Trophoblast cell (in vitro differentiated cells and primary cell): ENCODE results near the gene SCAMP2.

Experiments
- DNase-seq, 2 donors: peaks; one replicate each; pipeline ENCODE4 v3.0.0-alpha.2; 2016
- H2AFZ ChIP-seq: 2 replicates; pipeline ENCODE4 v1.6.1; 2013; ENCODE audit warnings: low read length, moderate library complexity, mild to moderate bottlenecking; ENCODE audit not compliant: insufficient read depth, poor library complexity
- H2AK5ac ChIP-seq: 2 replicates; pipeline ENCODE4 v1.6.1; 2013; ENCODE audit warnings: mild to moderate bottlenecking, low read length
- H2BK120ac ChIP-seq: 2 replicates; pipeline ENCODE4 v1.6.1; 2013; ENCODE audit warnings: low read length, mild to moderate bottlenecking, moderate library complexity; ENCODE audit not compliant: insufficient read depth, poor library complexity
- H2BK12ac ChIP-seq: 2 replicates; pipeline ENCODE4 v1.6.1; 2013; ENCODE audit warnings: mild to moderate bottlenecking, low read length, moderate library complexity
- H2BK5ac ChIP-seq: 2 replicates; pipeline ENCODE4 v1.6.1; 2013; ENCODE audit warnings: low read length, low read depth, moderate library complexity, mild to moderate bottlenecking; ENCODE audit not compliant: poor library complexity
- H3K14ac ChIP-seq: 2 replicates; pipeline ENCODE4 v1.6.1; 2013; ENCODE audit warnings: mild to moderate bottlenecking, low read length
- H3K18ac ChIP-seq: 2 replicates; pipeline ENCODE4 v1.6.1; 2013; ENCODE audit warnings: mild to moderate bottlenecking, low read length
- H3K23ac ChIP-seq: 2 replicates; pipeline ENCODE4 v1.6.1; 2013; ENCODE audit warnings: low read length
- H3K27ac ChIP-seq: 2 replicates; pipeline ENCODE4 v1.5.1; 2013; ENCODE audit warnings: low read depth, mild to moderate bottlenecking, inconsistent platforms, low read length, moderate library complexity
- H3K27me3 ChIP-seq: 2 replicates; pipeline ENCODE4 v1.6.1; 2013; ENCODE audit warnings: inconsistent platforms, mild to moderate bottlenecking, low read length, moderate library complexity; ENCODE audit not compliant: insufficient read depth
- H3K36me3 ChIP-seq, 2 experiments: 1 replicate in 1 of 2; 2 replicates in 1 of 2; pipeline ENCODE4 v1.6.1; 2013; ENCODE audit warnings: low read length in 2 of 2, mild to moderate bottlenecking in 2 of 2, moderate library complexity in 1 of 2; ENCODE audit not compliant: insufficient read depth in 2 of 2, control insufficient read depth in 1 of 2
- H3K4ac ChIP-seq: 2 replicates; pipeline ENCODE4 v1.6.1; 2013; ENCODE audit warnings: low read depth, mild to moderate bottlenecking, low read length, moderate library complexity
- H3K4me1 ChIP-seq, 2 experiments: 1 replicate in 1 of 2; 2 replicates in 1 of 2; pipeline ENCODE4 v1.6.1; 2013; ENCODE audit warnings: low read length in 2 of 2, mild to moderate bottlenecking in 2 of 2, moderate library complexity in 1 of 2; ENCODE audit not compliant: insufficient read depth in 2 of 2, control insufficient read depth in 1 of 2
- H3K4me2 ChIP-seq: 2 replicates; pipeline ENCODE4 v1.6.1; 2013; ENCODE audit warnings: inconsistent platforms, mild to moderate bottlenecking, low read length, moderate library complexity
- H3K4me3 ChIP-seq: 2 replicates; pipeline ENCODE4 v1.5.1; 2013; ENCODE audit warnings: mild to moderate bottlenecking, low read depth, low read length, inconsistent platforms
- H3K79me1 ChIP-seq: one replicate; pipeline ENCODE4 v1.6.1; 2013; ENCODE audit warnings: low read length
- H3K79me2 ChIP-seq: 2 replicates; pipeline ENCODE4 v1.6.1; 2013; ENCODE audit warnings: low read length, mild to moderate bottlenecking; ENCODE audit not compliant: control insufficient read depth, insufficient read depth, poor library complexity
- H3K9ac ChIP-seq: 2 replicates; pipeline ENCODE4 v1.6.1; 2013; ENCODE audit warnings: mild to moderate bottlenecking, low read length
- H3K9me3 ChIP-seq: 2 replicates; pipeline ENCODE4 v1.6.1; 2013; ENCODE audit warnings: low read depth, mild to moderate bottlenecking, control low read depth, inconsistent platforms, low read length; ENCODE audit not compliant: insufficient read depth
- H4K12ac ChIP-seq: 2 replicates; pipeline ENCODE4 v1.6.1; 2013; ENCODE audit warnings: low read depth, mild to moderate bottlenecking, low read length, moderate library complexity
- H4K8ac ChIP-seq: 2 replicates; pipeline ENCODE4 v1.6.1; 2013; ENCODE audit warnings: low read depth, mild to moderate bottlenecking, low read length, moderate library complexity
- H4K91ac ChIP-seq: one replicate; pipeline ENCODE4 v1.6.1; 2013; ENCODE audit warnings: low read depth, mild to moderate bottlenecking, low read length, moderate library complexity
- WGBS: extraction: QIAGEN DNeasy Blood & Tissue Kit; methylation state at CpG from one replicate; pipeline ENCODE4 v1.1.7; 2013; ENCODE audit warnings: missing lambda C conversion rate; ENCODE audit not compliant: insufficient read length, insufficient coverage; ENCODE audit errors: extremely low coverage; 5-methylcytosine and 5-hydroxymethylcytosine counted together

Gene SCAMP2

GRCh38 chr15:74815121-74815934 is 57.8 kb downstream of the SCAMP2 start:
- H4K8ac ChIP-seq, result no peak overlapping the region
- H3K36me3 ChIP-seq, result no peaks in the 10 kb centered on the region
- no peak overlapping the region for H3K14ac ChIP-seq
- no peaks in the 10 kb centered on the region for H3K79me2 ChIP-seq
- no peak overlapping the region for H2BK120ac ChIP-seq
- H3K23ac ChIP-seq, result no peak overlapping the region
- no peak overlapping the region for H2BK5ac ChIP-seq
- H3K4me3 ChIP-seq, result no peak overlapping the region
- H4K91ac ChIP-seq, result no peak overlapping the region
- H3K9ac ChIP-seq, result no peak overlapping the region
- H3K27me3 ChIP-seq, result no peaks in the 10 kb centered on the region
- WGBS, result no CpG with 5 or more reads among the region's 10 CpGs
- H3K4ac ChIP-seq, result no peak overlapping the region
- DNase-seq, result peak; percentile 63 to 74
- H2AK5ac ChIP-seq, result no peak overlapping the region
- H3K18ac ChIP-seq, result no peak overlapping the region
- no peak overlapping the region for H4K12ac ChIP-seq
- H2BK12ac ChIP-seq, result no peak overlapping the region
- no peaks in the 10 kb centered on the region for H3K79me1 ChIP-seq
- no peak overlapping the region for H3K27ac ChIP-seq
- H3K9me3 ChIP-seq, result peaks cover 2% of the 10 kb centered on the region
- no peak overlapping the region for H3K4me2 ChIP-seq
- H3K4me1 ChIP-seq, result peaks cover 6 to 9% of the 10 kb centered on the region in 2 experiments
- H2AFZ ChIP-seq, result no peak overlapping the region

GRCh38 chr15:74812533-74812932 is 60.6 kb downstream of the SCAMP2 start, which contains the start of gene LMAN1L:
Gene LMAN1L (plus strand): TSS chr15:74812835. CDS start chr15:74812855, 20 bp downstream.
- no peaks in the 10 kb centered on the region for H3K36me3 ChIP-seq
- no peak within 1 kb of the TSS for H3K18ac ChIP-seq
- H4K91ac ChIP-seq, result no peak within 1 kb of the TSS
- no peaks in the 10 kb centered on the region for H3K79me1 ChIP-seq
- no peak within 1 kb of the TSS for H2BK5ac ChIP-seq
- H3K4me3 ChIP-seq, result no peak within 1 kb of the TSS
- peaks cover 2% of the 10 kb centered on the region for H3K9me3 ChIP-seq
- H2AK5ac ChIP-seq, result no peak within 1 kb of the TSS
- H3K4me2 ChIP-seq, result no peak within 1 kb of the TSS
- no peak within 1 kb of the TSS for H4K12ac ChIP-seq
- no peak within 1 kb of the TSS for H3K14ac ChIP-seq
- H3K23ac ChIP-seq, result no peak within 1 kb of the TSS
- H3K9ac ChIP-seq, result no peak within 1 kb of the TSS
- H3K27ac ChIP-seq, result no peak within 1 kb of the TSS
- DNase-seq, result no peak
- H3K27me3 ChIP-seq, result no peaks in the 10 kb centered on the region
- peaks cover 6 to 9% of the 10 kb centered on the region in 2 experiments for H3K4me1 ChIP-seq
- H2BK12ac ChIP-seq, result no peak within 1 kb of the TSS
- no peaks in the 10 kb centered on the region for H3K79me2 ChIP-seq
- no CpG with 5 or more reads among the region's 12 CpGs for WGBS
- H3K4ac ChIP-seq, result no peak within 1 kb of the TSS
- H4K8ac ChIP-seq, result no peak within 1 kb of the TSS
- H2AFZ ChIP-seq, result no peak within 1 kb of the TSS
- no peak within 1 kb of the TSS for H2BK120ac ChIP-seq

- H3K14ac ChIP-seq, result no peak overlapping the region
- H3K4me3 ChIP-seq, result no peak overlapping the region
- H3K9me3 ChIP-seq, result peaks cover 2% of the 10 kb centered on the region
- H3K4me1 ChIP-seq, result no peaks in the 10 kb centered on the region
- H3K36me3 ChIP-seq, result peaks cover 0 to under 1% of the 10 kb centered on the region in 2 experiments
- H2BK12ac ChIP-seq, result no peak overlapping the region
- H3K79me2 ChIP-seq, result no peaks in the 10 kb centered on the region
- H3K23ac ChIP-seq, result no peak overlapping the region
- DNase-seq, result peak in 1 of 2 donors; percentile 44
- WGBS, result no CpG with 5 or more reads among the region's 3 CpGs
- H2AK5ac ChIP-seq, result no peak overlapping the region
- no peak overlapping the region for H2BK5ac ChIP-seq
- no peak overlapping the region for H4K8ac ChIP-seq
- H2AFZ ChIP-seq, result no peak overlapping the region
- H3K4ac ChIP-seq, result no peak overlapping the region
- H2BK120ac ChIP-seq, result no peak overlapping the region
- H4K12ac ChIP-seq, result no peak overlapping the region
- no peak overlapping the region for H3K9ac ChIP-seq
- no peak overlapping the region for H3K4me2 ChIP-seq
- no peaks in the 10 kb centered on the region for H3K27me3 ChIP-seq
- no peak overlapping the region for H3K27ac ChIP-seq
- H3K79me1 ChIP-seq, result no peaks in the 10 kb centered on the region
- H3K18ac ChIP-seq, result no peak overlapping the region
- H4K91ac ChIP-seq, result no peak overlapping the region
Observed at GRCh38 chr15:74809956-74810355, 63.2 kb downstream of the SCAMP2 start.

GRCh38 chr15:74809242-74809641 is 63.9 kb downstream of the SCAMP2 start:
- Histone ChIP-seq H3K14ac (no peak overlapping the region), H3K4me2 (no peak overlapping the region), H3K4me1 (no peaks in the 10 kb centered on the region), H2BK5ac (no peak overlapping the region), H3K4me3 (no peak overlapping the region), H2BK12ac (no peak overlapping the region), H3K36me3 (peaks cover 0 to 1% of the 10 kb centered on the region in 2 experiments), H4K8ac (no peak overlapping the region), H2AFZ (no peak overlapping the region), H4K12ac (no peak overlapping the region), H3K9me3 (peaks cover 2% of the 10 kb centered on the region), H3K9ac (no peak overlapping the region), H3K23ac (no peak overlapping the region), H4K91ac (no peak overlapping the region), H3K18ac (no peak overlapping the region), H3K4ac (no peak overlapping the region), H3K79me1 (no peaks in the 10 kb centered on the region), H3K27ac (no peak overlapping the region), H3K79me2 (no peaks in the 10 kb centered on the region), H2AK5ac (no peak overlapping the region), H3K27me3 (no peaks in the 10 kb centered on the region), H2BK120ac (no peak overlapping the region)
- no peak for DNase-seq
- WGBS, result no CpG with 5 or more reads among the region's 5 CpGs
